ENCODE data around the gene TIA1. TPM values are rescaled to one million over a fixed set of nuclear protein-coding genes. Genes with fewer than 3 reads are reported as not detected.

Gene TIA1
- total RNA-seq = 49.2 and 76.9 TPM in 2 replicates

DNA sequence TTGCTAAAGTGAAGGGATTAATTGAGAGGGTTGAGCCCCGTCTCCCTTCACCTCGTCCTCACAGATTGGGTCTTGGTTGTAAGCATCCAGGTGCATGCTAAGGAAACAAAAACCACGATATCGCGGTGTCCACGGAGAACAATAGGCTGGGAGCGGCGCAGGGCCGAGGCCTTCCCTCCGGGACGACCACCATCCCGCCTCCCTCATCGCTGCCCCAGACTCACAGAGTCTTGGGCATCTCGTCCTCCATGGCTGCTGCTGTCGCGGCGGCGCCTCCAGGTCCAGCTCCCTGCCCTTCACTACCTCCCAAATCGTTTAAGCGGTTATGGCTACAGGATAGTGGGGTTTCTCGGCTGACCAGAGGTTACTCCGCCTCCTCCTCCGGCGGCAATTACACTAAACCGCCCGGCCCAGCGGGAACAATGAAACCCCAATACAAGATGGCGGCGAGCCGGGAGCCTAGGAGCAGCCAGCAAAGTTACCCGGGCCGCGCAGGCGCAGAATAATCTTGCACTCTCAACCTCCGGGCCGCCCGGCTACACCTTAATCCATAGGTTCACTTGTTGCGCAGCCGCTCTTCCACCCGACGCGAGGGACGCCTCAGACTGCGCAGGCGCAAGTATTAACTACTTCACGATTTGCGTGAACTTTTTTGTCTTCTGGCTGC, at the start of gene TIA1:
Gene TIA1 (minus strand): TSS at position 448 of the 667 bp plus-strand sequence. CDS start 198 bp downstream, at position 250.

GRCh38 chr2:70190418-70191243, 57.8 kb downstream of the TIA1 start, which contains the start of gene C2orf42:
TSS of gene C2orf42 (minus strand) at chr2:70191019. CDS start at chr2:70181985, 9,034 bp downstream.

Small RNAs within 50 kb of the gene (small RNA-seq; reads per million reads assigned to genes)
- gene AC016700.2 = not detected
- gene MIR1285-2 = not detected

Other genes with a start within 250 kb of the TIA1 start
- gene PCBP1, start 161.2 kb downstream of the TIA1 start, total RNA-seq = 45.4 and 47.6 TPM in 2 replicates
- gene C2orf42, start 57.6 kb downstream of the TIA1 start, total RNA-seq = 22.0 and 28.9 TPM in 2 replicates
- gene PCYOX1, start 9.5 kb upstream of the TIA1 start, total RNA-seq = 65.6 and 68.0 TPM in 2 replicates
- gene SNRPG, start 45.1 kb upstream of the TIA1 start, total RNA-seq = 44.0 and 57.0 TPM in 2 replicates
- gene FAM136A, start 53.4 kb upstream of the TIA1 start, total RNA-seq = 19.8 and 20.4 TPM in 2 replicates